HG03571 (cell line): ENCODE results near the gene LRIG3.
"Not testable (repeated sequence)": the region's sequence is repeated elsewhere in the genome, so short reads cannot be mapped to it uniquely, and the experiment has no call there.

Experiments
- ATAC-seq: cut with Tn5 transposase; IDR thresholded peaks from one replicate; pipeline ENCODE4 v1.9.1; 2021; ENCODE audit not compliant: unreplicated experiment

The LRIG3 gene

DNA sequence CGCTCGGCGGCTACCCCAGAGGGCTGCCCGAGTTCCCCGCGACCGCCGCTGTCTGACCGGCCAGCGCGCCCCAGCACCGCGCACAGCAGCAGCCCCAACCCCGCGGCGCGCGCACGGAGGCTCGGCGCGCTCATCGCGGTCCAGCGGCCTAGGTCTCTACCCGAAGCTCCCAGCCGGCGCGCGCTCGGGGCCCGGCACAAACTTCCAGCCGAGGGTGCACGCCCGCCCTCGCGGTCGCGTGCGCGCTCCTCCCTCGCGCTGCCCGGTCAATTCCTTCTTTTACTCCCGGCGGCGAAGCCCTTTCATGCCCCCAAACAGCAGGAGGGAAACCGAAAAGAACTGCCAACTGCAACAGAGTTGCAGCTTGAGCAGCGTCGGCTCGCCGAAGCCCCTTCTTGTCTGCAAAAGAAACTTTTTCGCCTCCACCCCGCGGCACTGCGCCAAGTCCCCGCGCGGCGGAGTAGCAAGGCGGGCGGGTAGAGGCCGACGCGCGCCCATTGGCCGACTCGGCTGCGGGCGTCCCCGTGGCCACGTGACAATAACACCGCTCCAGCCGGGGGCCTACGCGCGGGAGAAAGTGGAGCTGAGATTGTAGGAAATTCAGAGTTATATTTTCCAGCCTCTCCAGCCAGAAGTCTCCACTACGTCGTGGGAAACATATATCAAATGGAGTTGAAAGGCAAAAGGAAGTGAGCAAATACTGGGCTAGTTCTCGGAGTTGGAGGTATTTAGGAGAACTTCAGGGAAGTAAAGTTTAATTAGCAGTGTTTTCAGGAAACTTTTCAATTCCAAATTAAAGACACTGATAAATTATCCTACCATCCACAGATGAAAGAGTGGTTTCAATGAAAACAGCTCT, at the start of gene LRIG3:
LRIG3 (minus strand) TSS at position 403 of the 859 bp plus-strand sequence; CDS start at position 134, 269 bp downstream.
- peak; percentile 84 for ATAC-seq

- ATAC-seq: no peak
Measured at GRCh38 chr12:58969237-58969636, 48.9 kb upstream of the LRIG3 start.

DNA sequence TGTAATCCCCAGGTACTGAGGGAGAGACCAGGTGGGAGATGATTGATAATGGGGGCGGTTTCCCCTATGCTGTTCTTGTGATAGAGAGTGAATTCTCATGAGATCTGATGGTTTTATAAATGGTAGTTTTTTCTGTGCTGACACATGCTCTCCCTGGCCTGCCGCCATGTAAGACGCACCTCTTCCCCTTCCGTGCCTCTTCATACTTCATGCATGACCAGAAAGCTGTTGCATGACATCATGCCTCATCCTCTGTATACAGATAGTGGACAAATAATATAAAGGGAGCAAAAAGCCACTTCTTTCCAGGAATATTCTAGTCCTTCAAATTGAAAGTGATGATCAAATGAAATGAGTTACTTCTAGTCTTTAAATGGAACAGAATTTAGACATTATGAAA, 47.3 kb upstream of the LRIG3 start:
- ATAC-seq: no peak

GRCh38 chr12:58966939-58967338, 46.6 kb upstream of the LRIG3 start:
- ATAC-seq: no peak

- ATAC-seq: no peak
Measured at GRCh38 chr12:58965568-58965967, 45.3 kb upstream of the LRIG3 start.

DNA sequence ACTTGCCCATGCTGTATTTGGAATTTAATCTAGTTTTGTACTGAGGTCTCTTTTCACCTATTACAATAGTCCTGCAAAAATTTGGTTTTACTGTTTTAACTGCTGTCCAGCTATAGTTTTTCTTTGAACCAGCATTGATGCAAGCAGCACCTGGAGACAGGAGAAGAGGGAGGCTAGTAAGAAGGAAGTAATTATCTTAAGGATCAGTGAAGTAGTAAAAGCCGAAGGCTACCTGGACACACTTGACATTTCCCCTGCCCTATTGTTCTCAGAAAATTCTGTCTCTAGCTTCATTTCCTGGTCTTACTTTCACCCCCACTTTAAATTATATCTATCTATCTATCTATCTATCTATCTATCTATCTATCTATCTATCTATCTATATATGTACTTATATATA, 43.5 kb upstream of the LRIG3 start:
- ATAC-seq: no peak

DNA sequence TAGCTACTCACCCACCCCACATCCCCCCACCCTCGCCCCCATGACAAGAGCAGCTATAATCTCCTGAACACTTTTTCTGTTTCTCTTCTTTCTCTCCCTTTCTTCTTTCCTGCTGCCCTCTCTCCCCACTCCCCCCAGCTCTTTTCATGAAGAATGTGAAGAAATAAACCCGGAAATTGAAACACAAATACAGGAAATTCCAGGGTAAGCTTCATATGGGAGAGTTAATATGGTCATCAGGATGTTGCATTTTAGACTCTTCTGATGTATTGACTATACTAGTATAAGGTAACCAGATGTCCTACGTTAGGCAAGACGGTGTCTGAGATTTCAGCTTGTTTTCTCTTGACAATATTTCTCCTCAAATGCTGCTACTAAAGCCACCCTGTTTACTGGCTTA, 41.6 kb upstream of the LRIG3 start:
- no peak for ATAC-seq

DNA sequence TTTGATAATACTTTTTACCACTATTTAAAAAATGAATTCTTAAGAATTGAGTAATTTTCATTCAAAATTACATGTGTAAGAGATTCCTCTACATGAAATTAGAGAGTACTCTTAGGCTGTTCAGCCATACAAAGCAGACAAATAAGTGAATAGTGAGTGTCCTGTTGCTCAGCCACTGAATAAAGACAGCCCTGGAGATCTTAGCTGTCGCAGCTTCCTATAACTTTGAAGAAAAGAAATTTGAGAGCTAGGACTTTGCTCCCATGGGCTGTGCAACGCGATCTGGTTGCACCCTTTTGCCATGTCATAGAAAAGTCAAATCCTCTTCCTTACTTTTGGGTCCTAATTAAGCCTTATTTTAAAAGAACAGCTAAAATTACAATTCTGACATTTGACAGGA, 40.9 kb upstream of the LRIG3 start:
- no peak for ATAC-seq

- ATAC-seq: no peak
Measured at GRCh38 chr12:58959639-58960300, 39.5 kb upstream of the LRIG3 start.

GRCh38 chr12:58957298-58957697, 37.0 kb upstream of the LRIG3 start:
- no peak for ATAC-seq

DNA sequence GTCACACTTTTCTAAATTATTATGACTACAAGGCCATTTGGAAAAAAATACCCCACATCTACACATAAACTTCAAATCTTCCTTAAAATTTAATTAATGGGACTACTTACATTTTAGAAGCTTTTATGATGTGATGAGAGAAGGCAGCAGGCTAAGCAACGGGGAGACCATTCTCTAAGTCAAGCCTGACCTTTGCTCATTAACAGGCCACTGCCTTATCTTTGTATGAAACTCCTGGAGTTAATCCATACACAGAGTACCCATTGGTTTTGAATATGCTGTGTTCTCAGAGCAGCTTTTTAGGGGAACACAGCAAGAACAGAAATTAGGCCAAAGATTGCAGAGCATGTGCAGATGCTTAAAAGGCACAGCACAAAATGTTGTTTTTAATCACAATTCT, 35.5 kb upstream of the LRIG3 start:
- ATAC-seq: no peak

GRCh38 chr12:58954002-58954401, 33.7 kb upstream of the LRIG3 start:
- ATAC-seq: no peak

DNA sequence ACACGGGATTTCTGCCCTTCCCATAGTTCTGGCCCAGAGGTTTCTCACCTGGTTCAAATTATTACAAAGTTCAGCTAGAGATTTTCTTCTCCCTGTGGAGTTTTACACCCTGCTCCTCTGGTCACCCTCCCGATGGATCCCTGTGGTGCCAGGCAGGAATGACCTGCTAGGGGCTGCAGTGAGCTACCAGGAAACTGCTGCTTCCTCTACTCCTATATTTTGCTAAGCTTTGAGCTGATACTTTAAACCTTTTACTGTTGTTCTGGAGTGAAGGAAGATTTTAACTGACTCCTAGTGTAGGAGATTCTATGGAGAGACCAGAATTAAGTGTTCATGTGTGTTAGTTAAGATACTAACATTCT, 30.4 kb upstream of the LRIG3 start:
- ATAC-seq: no peak

GRCh38 chr12:58949954-58950738, 29.8 kb upstream of the LRIG3 start:
- ATAC-seq: not testable (repeated sequence)

DNA sequence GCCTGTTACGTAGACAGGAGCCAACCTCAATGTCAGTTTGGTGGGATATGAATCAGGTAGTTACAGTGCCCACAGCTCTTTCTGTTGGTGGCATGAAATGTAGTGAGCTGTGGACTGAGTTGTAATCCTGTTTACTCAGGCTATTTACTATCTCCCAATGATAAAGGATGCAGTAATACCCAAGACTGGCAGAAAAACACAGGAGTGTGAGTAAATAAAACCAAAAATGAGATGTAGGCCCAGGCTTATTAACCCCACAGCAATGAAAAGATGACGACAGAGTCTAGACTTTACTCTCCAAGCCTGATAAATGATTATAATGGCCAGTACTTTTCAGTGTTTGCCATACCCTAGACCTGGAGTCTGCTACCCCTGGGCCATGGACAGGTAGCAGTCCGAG, 22.8 kb upstream of the LRIG3 start:
- ATAC-seq: no peak

DNA sequence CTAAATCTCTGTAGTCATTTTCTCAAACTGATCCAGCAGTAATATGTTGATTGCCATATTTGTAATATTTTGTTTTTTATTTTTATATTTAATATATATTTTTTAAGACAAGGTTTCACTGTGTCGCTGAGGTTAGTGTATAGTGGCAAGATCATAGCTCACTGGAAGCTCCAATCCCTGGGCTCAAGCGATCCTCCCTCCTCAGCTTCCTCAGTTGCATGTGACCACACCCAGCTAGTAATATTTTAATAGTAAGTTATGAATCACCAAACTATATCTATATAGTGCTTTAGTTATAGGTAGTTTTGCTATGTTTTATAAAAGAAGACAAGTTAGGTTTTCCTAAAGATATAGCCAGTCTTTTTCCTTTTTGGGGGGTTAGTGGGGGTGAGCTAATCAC, 22.0 kb upstream of the LRIG3 start:
- no peak for ATAC-seq

DNA sequence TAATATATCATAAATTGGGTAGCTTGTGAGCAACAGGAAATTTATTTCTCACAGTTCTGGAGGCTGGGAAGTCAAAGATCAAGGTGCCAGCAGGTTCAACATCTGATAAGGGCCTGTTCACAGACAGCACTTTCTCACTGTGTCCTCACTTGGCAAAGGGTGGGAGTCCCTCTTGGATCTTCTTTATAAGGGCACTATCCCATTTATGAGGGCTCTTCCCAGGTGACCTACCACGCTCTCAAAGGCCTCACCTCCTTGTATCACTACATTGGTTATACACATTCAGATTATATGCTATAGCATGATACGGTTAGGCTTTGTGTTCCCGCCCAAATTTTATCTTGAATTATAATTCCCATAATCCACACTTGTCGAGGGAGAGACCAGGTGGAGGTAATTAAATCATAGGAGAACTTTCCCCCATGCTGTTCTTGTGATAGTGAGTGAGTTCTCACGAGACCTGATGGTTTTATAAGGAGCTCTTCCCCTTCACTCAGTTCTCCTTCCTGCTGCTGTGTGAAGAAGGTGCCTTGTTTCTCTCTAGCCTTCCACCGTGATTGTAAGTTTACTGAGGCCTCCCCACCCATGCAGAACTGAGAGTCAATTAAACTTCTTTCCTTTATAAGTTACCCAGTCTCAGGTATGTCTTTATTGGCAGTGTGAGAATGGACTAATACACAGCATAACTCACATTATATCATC, 19.2 kb upstream of the LRIG3 start:
- ATAC-seq: no peak

GRCh38 chr12:58938440-58938839, 18.1 kb upstream of the LRIG3 start:
- no peak for ATAC-seq

GRCh38 chr12:58934528-58934927, 14.2 kb upstream of the LRIG3 start:
- ATAC-seq: no peak

GRCh38 chr12:58932806-58933681, 12.7 kb upstream of the LRIG3 start:
- no peak for ATAC-seq
